ENCODE results near the gene RAB3IP. TPM values are rescaled to one million over a fixed set of nuclear protein-coding genes. Genes with fewer than 3 reads are reported as not detected.

Gene RAB3IP
- total and polyA plus RNA-seq, 2 of the 4 experiments (the other 2 are of a cell fraction), result 1.5 to 2.7 TPM

DNA sequence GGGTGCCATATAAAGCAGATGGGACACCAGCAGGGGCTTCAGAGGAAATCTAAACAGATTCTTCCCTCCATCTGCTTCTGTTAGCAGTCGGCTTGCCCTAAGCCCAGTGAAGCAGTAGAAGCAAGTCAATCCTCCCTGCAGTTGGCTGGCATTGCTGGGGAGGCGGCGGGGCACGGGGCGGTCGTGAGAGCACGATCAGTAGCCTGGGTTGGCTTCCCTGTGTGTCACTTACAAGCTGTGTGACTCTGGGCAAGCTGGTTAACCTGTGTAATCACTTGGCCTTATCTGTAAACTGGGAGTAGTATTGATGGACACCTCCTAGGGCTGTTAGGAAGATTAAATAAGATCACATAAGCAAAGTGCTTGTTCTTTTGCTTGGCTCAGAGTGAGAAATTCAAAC lies 105.8 kb downstream of the RAB3IP start:
- Histone ChIP-seq H2BK20ac (ENCODE audit: low read depth, low read length) (no peak overlapping the region), H3K9ac (ENCODE audit: low read depth, low read length) (no peak overlapping the region), H4K91ac (ENCODE audit: insufficient read depth, low read depth, low read length) (no peak overlapping the region), H4K5ac (ENCODE audit: low read depth, low read length) (no peak overlapping the region), H3K27ac (ENCODE audit: insufficient read depth, low read length) (no peak overlapping the region), H3K4me2 (ENCODE audit: low read depth, low read length) (no peak overlapping the region), H3K56ac (ENCODE audit: extremely low read depth, insufficient read depth, low read length) (no peak overlapping the region), H3K4me3 (ENCODE audit: insufficient read depth, low read depth, low read length) (no peak overlapping the region), H4K20me1 (ENCODE audit: insufficient read depth, low read length) (no peaks in the 10 kb centered on the region), H3K4ac (ENCODE audit: low read depth, low read length) (no peak overlapping the region), H3K9me3 (ENCODE audit: control insufficient read depth, insufficient read depth, low read length) (no peaks in the 10 kb centered on the region), H3K79me1 (ENCODE audit: low read depth in 1 of 2, low read length in 2 of 2) (no peaks in the 10 kb centered on the region), H2AFZ (replicated peaks; ENCODE audit: low read length, poor library complexity) (no peak overlapping the region), H2AK5ac (ENCODE audit: low read depth, low read length) (no peak overlapping the region), H3K36me3 (ENCODE audit: control insufficient read depth, insufficient read depth, low read length) (no peaks in the 10 kb centered on the region), H3K14ac (replicated peaks; ENCODE audit: low read depth, low read length) (no peak overlapping the region), H3K18ac (ENCODE audit: low read depth, low read length) (no peak overlapping the region), H2AK9ac (replicated peaks; ENCODE audit: low read depth, low read length, poor library complexity) (no peak overlapping the region), H2BK15ac (ENCODE audit: low read depth, low read length) (no peak overlapping the region), H4K8ac (ENCODE audit: low read depth in 2 of 2, low read length in 2 of 2) (no peak overlapping the region), H2BK5ac (ENCODE audit: low read depth, low read length, poor library complexity, severe bottlenecking) (no peak overlapping the region), H2BK120ac (ENCODE audit: low read depth, low read length) (no peak overlapping the region), H3K4me1 (ENCODE audit: control insufficient read depth, insufficient read depth, low read length) (no peaks in the 10 kb centered on the region), H3K9me1 (ENCODE audit: insufficient read depth, low read length) (no peaks in the 10 kb centered on the region), H3K27me3 (ENCODE audit: control insufficient read depth, insufficient read depth, low read length) (no peaks in the 10 kb centered on the region), H3K23ac (ENCODE audit: low read depth, low read length) (no peak overlapping the region)
- ATAC-seq (ENCODE audit: low read depth) (no peak), DNase-seq (no peak)
- dilution Hi-C loops (cut with HindIII; ENCODE audit: low sequenced_read_pairs, unreplicated experiment), result no loop called here
- intact Hi-C loops (cut with micrococcal nuclease), result no loop called here
- WGBS, 2 experiments (ENCODE audit: extremely low coverage in 2 of 2, insufficient read length in 1 of 2), result no CpG with 5 or more reads among the region's 7 CpGs
- ChIA-PET POLR2A (ENCODE audit: unreplicated experiment) (no interaction called here), CTCF (no interaction called here)
- TF ChIP-seq CEBPB (IDR thresholded peaks at IDR 0.05; ENCODE audit: low read depth, low read length) (no peak), MXI1 (IDR thresholded peaks at IDR 0.05; ENCODE audit: borderline replicate concordance, low read depth, low read length) (no peak), MAZ (IDR thresholded peaks at IDR 0.05; ENCODE audit: borderline replicate concordance, low read depth, low read length) (no peak), CHD1 (IDR thresholded peaks at IDR 0.05; ENCODE audit: low read depth, low read length) (no peak), FOS (IDR thresholded peaks at IDR 0.05; ENCODE audit: low read depth, low read length) (no peak)
- in situ Hi-C loops (cut with MboI; ENCODE audit: low sequenced_read_pairs), result no loop called here
- BruUV-seq (replicated peaks), result no TSS peak
